OCI-LY7 (cell line): ENCODE data around the gene LYG2. TPM values are rescaled to one million over a fixed set of nuclear protein-coding genes. Genes with fewer than 3 reads are reported as not detected.

ENCODE experiments used
- BruUV-seq: library from RNA; stranded (reverse); fragments of 400-500 nt; replicated peaks from 2 replicates; lab custom pipeline; 2021; lab: Mats Ljungman, UMichigan
- CTCF ChIA-PET: fragments of 300-600 bp; sonication (Branson Sonifier 250); formaldehyde crosslinking; loops from one replicate; lab custom pipeline; 2022; ENCODE audit warnings: antibody characterized with exemption; ENCODE audit not compliant: unreplicated experiment; lab: Charles Lee
- POLR2A ChIA-PET: fragments of 300-600 bp; sonication (Branson Sonifier 250); formaldehyde crosslinking; loops from one replicate; lab custom pipeline; 2022; ENCODE audit warnings: antibody characterized with exemption; lab: Charles Lee
- DNase-seq: peaks from one replicate; pipeline ENCODE4 v3.0.0-alpha.2; 2015; ENCODE audit warnings: low spot score
- H2AFZ ChIP-seq: fragments of 200-600 bp; sonication (generic), shearing (Covaris generic); 2 replicates; pipeline ENCODE4 v1.6.1; 2014; ENCODE audit warnings: mild to moderate bottlenecking, antibody characterized with exemption, low read length, moderate library complexity
- H3K27ac ChIP-seq: fragments of 200-600 bp; sonication (generic); 2 replicates; pipeline ENCODE4 v1.5.1; 2014; ENCODE audit warnings: mixed run types, low read depth, mild to moderate bottlenecking, moderate library complexity, low read length, inconsistent platforms; ENCODE audit not compliant: poor library complexity, severe bottlenecking
- H3K36me3 ChIP-seq: fragments of 200-600 bp; sonication (generic); 2 replicates; pipeline ENCODE4 v1.6.1; 2014; ENCODE audit warnings: mild to moderate bottlenecking, antibody characterized with exemption, low read length, moderate library complexity, mixed read lengths; ENCODE audit not compliant: insufficient read depth
- H3K4me1 ChIP-seq: fragments of 200-600 bp; sonication (generic); 2 replicates; pipeline ENCODE4 v1.5.1; 2014; ENCODE audit warnings: mild to moderate bottlenecking, low read length; ENCODE audit not compliant: insufficient read depth, poor library complexity, severe bottlenecking
- H3K4me2 ChIP-seq: fragments of 200-600 bp; sonication (generic); 2 replicates; pipeline ENCODE4 v1.6.1; 2014; ENCODE audit warnings: mild to moderate bottlenecking, low read length
- H3K4me3 ChIP-seq: fragments of 200-600 bp; sonication (generic); 2 replicates; pipeline ENCODE4 v1.5.1; 2014; ENCODE audit warnings: mild to moderate bottlenecking, low read depth, low read length; ENCODE audit not compliant: poor library complexity, severe bottlenecking
- H3K79me2 ChIP-seq: fragments of 200-600 bp; sonication (generic); 2 replicates; pipeline ENCODE4 v1.6.1; 2016; ENCODE audit warnings: low read depth, mild to moderate bottlenecking, low read length, moderate library complexity, mixed read lengths; ENCODE audit not compliant: insufficient read depth
- H3K9me2 ChIP-seq: fragments of 200-600 bp; sonication (generic); 2 replicates; pipeline ENCODE4 v1.6.1; 2016; ENCODE audit warnings: mild to moderate bottlenecking, low read length, mixed read lengths; ENCODE audit not compliant: insufficient read depth
- H3K9me3 ChIP-seq: fragments of 200-600 bp; sonication (generic); 2 replicates; pipeline ENCODE4 v1.6.1; 2014; ENCODE audit warnings: mild to moderate bottlenecking, mixed run types, low read length, mixed read lengths
- H4K20me1 ChIP-seq: fragments of 200-600 bp; sonication (generic); 2 replicates; pipeline ENCODE4 v1.6.1; 2014; ENCODE audit warnings: mild to moderate bottlenecking, antibody characterized with exemption, low read length, moderate library complexity, mixed read lengths; ENCODE audit not compliant: insufficient read depth
- CTCF ChIP-seq: fragments of 200-600 bp; sonication (generic); conservative IDR thresholded peaks from 2 replicates; pipeline ENCODE4 v1.5.1; 2014; ENCODE audit warnings: mild to moderate bottlenecking, antibody characterized with exemption, low read length, moderate library complexity, mixed read lengths
- EZH2phosphoT487 ChIP-seq: fragments of 200-600 bp; sonication (generic); IDR thresholded peaks from 2 replicates; pipeline ENCODE4 v1.6.1; 2018; ENCODE audit warnings: low read depth, borderline replicate concordance, mild to moderate bottlenecking, mixed run types, antibody characterized with exemption, low read length, moderate library complexity, mixed read lengths
- intact Hi-C: fragments of 100-400 bp; cut with micrococcal nuclease; formaldehyde crosslinking; loops from one replicate; pipeline ENCODE4 v1.10.0; 2022; ENCODE audit not compliant: unreplicated experiment
- total RNA-seq, 2 experiments: library from RNA; depleted of rRNA in 1 of 2; stranded (reverse); fragments of >200 nt in 1 of 2; shearing (Covaris generic) in 1 of 2; gene quantifications; 2 replicates each; pipeline ENCODE4 v1.2.3, GENCODE V29; 2014 to 2022

LYG2 gene
- total RNA-seq, 2 experiments from 2014 or later: not detected

- CTCF ChIA-PET: no interaction called here
- BruUV-seq: no TSS peak
Observed at GRCh38 chr2:99201959-99202678, 53.3 kb downstream of the LYG2 start.

GRCh38 chr2:99200076-99200800 lies 55.2 kb downstream of the LYG2 start:
- no peak overlapping the region for H3K27ac ChIP-seq
- no peaks in the 10 kb centered on the region for H3K9me2 ChIP-seq
- no peak overlapping the region for H3K4me2 ChIP-seq
- H2AFZ ChIP-seq: no peak overlapping the region
- no TSS peak for BruUV-seq
- intact Hi-C loops: no loop called here
- DNase-seq: no peak
- H3K9me3 ChIP-seq: no peaks in the 10 kb centered on the region
- no peak for TF ChIP-seq EZH2phosphoT487
- no peak for TF ChIP-seq CTCF
- CTCF ChIA-PET: no interaction called here
- H3K4me1 ChIP-seq: no peaks in the 10 kb centered on the region
- no peaks in the 10 kb centered on the region for H3K79me2 ChIP-seq
- H3K36me3 ChIP-seq: peaks cover 37% of the 10 kb centered on the region
- no peaks in the 10 kb centered on the region for H4K20me1 ChIP-seq
- POLR2A ChIA-PET: interaction anchor here (0.6 kb wide), 1 partner anchor 241 kb away, joined by 3 read pairs; no protein-coding TSS in a partner anchor
- H3K4me3 ChIP-seq: no peak overlapping the region

More at GRCh38 chr2:99201959-99202678, 53.3 kb downstream of the LYG2 start:
- intact Hi-C loops: no loop called here
- Histone ChIP-seq H4K20me1 (no peaks in the 10 kb centered on the region), H3K9me2 (no peaks in the 10 kb centered on the region), H3K4me1 (no peaks in the 10 kb centered on the region), H3K27ac (no peak overlapping the region), H3K36me3 (peaks cover 18% of the 10 kb centered on the region), H3K79me2 (no peaks in the 10 kb centered on the region), H3K4me3 (no peak overlapping the region), H3K4me2 (no peak overlapping the region), H2AFZ (no peak overlapping the region), H3K9me3 (no peaks in the 10 kb centered on the region)
- no peak for DNase-seq
- TF ChIP-seq EZH2phosphoT487: no peak
- no peak for TF ChIP-seq CTCF
- POLR2A ChIA-PET: interaction anchor here (0.5 to 0.6 kb wide), 3 partner anchors 83 to 1606 kb away, joined by 3 read pairs; no protein-coding TSS in a partner anchor
